ENCODE results near the gene CHN1. TPM values are rescaled to one million over a fixed set of nuclear protein-coding genes. Genes with fewer than 3 reads are reported as not detected.

The CHN1 gene
- polyA plus RNA-seq, 1 of the 3 experiments (the other 2 are of a cell fraction) = 31.6 TPM

GRCh38 chr2:175007510-175007909, 2.3 kb upstream of the CHN1 start:
- Histone ChIP-seq H4K20me1 (ENCODE audit: insufficient read depth) (no peaks in the 10 kb centered on the region), H3K79me2 (ENCODE audit: insufficient read depth) (peaks cover 15% of the 10 kb centered on the region), H3K4me2 (no peak overlapping the region), H3K36me3 (replicated peaks in 1 of 2; ENCODE audit: control insufficient read depth in 1 of 2, insufficient read depth in 2 of 2, low read length in 1 of 2) (no peaks in the 10 kb centered on the region), H3F3A (replicated peaks; ENCODE audit: insufficient read depth) (peaks cover 6% of the 10 kb centered on the region), H3K4me1 (ENCODE audit: control insufficient read depth in 1 of 2, insufficient read depth in 2 of 2, low read depth in 1 of 2, low read length in 1 of 2) (peaks cover 0 to 21% of the 10 kb centered on the region in 2 experiments), H3K9me3 (no peaks in the 10 kb centered on the region), H2AFZ (ENCODE audit: low read depth) (no peak overlapping the region), H3K9ac (no peak overlapping the region), H3K9me2 (no peaks in the 10 kb centered on the region), H3K27me3 (ENCODE audit: insufficient read depth) (no peaks in the 10 kb centered on the region), H3K27ac (ENCODE audit: low read depth in 2 of 2, low read length in 1 of 2) (no peak overlapping the region; a peak in 1 of 4 replicates), H3K4me3 (ENCODE audit: low read depth in 2 of 2, low read length in 1 of 2) (no peak overlapping the region)
- DNase-seq = no peak
- ChIA-PET CTCF (interaction anchor here (0.5 to 4.5 kb wide), 6 partner anchors 21 to 258 kb away, joined by 3 to 29 read pairs (median 5); no protein-coding TSS in a partner anchor), POLR2A (no interaction called here)
- WGBS (ENCODE audit: low lambda C conversion rate) = 87% methylated on average over 3 of the region's 3 CpGs
- TF ChIP-seq FOXM1 (IDR thresholded peaks at IDR 0.05; ENCODE audit: low read depth) = no peak
- no peak for TF ChIP-seq TEAD4 (IDR thresholded peaks at IDR 0.05; ENCODE audit: borderline replicate concordance, insufficient read depth)
- TF ChIP-seq GABPA (IDR thresholded peaks at IDR 0.05; ENCODE audit: low read depth) = no peak
- TF ChIP-seq ELF1 (IDR thresholded peaks at IDR 0.05) = no peak
- TF ChIP-seq MEF2A (IDR thresholded peaks at IDR 0.05; ENCODE audit: borderline replicate concordance, low read depth) = no peak
- no peak for TF ChIP-seq SMC3 (IDR thresholded peaks at IDR 0.05; ENCODE audit: low read depth, low read length)
- TF ChIP-seq MAX (IDR thresholded peaks at IDR 0.05; ENCODE audit: low read depth) = no peak
- TF ChIP-seq RCOR1 (IDR thresholded peaks at IDR 0.05; ENCODE audit: low read length) = no peak
- no peak for TF ChIP-seq USF2 (IDR thresholded peaks at IDR 0.05; ENCODE audit: borderline replicate concordance, low read depth, low read length)
- no peak for TF ChIP-seq EZH2phosphoT487 (IDR thresholded peaks at IDR 0.05; ENCODE audit: borderline replicate concordance, low read depth)
- TF ChIP-seq CTCF (IDR thresholded peaks at IDR 0.05) = no peak
- no peak for TF ChIP-seq CHD2 (IDR thresholded peaks at IDR 0.05; ENCODE audit: low read length, partially characterized antibody)
- no peak for TF ChIP-seq GATA2 (CRISPR knock-in tag; IDR thresholded peaks at IDR 0.05)
- TF ChIP-seq REST (IDR thresholded peaks at IDR 0.05; ENCODE audit: low read depth, low read length) = no peak
- no peak for TF ChIP-seq TAF1 (IDR thresholded peaks at IDR 0.05; ENCODE audit: borderline replicate concordance, low read depth, low read length)
- no peak for TF ChIP-seq EP300 (IDR thresholded peaks at IDR 0.05; ENCODE audit: borderline replicate concordance in 1 of 2, low read depth in 1 of 2, low read length in 1 of 2)
- TF ChIP-seq PBX3 (IDR thresholded peaks at IDR 0.05) = no peak
